HL-60 (cell line): ENCODE results near the gene UCP2.

Experiments
- CTCF ChIP-seq: IDR thresholded peaks from one replicate; pipeline ENCODE4 v1.5.1; 2011; ENCODE audit warnings: low read length, control low read depth, inconsistent platforms; ENCODE audit not compliant: insufficient read depth
- GABPA ChIP-seq: IDR thresholded peaks from 2 replicates; pipeline ENCODE4 v1.6.1; 2012; ENCODE audit warnings: low read depth
- POLR2AphosphoS5 ChIP-seq: IDR thresholded peaks from 2 replicates; pipeline ENCODE4 v1.6.1; 2012; ENCODE audit warnings: low read depth
- REST ChIP-seq: IDR thresholded peaks from 2 replicates; pipeline ENCODE4 v1.6.1; 2012; ENCODE audit warnings: low read depth; ENCODE audit not compliant: insufficient replicate concordance

GRCh38 chr11:74018331-74019005 is 35.8 kb upstream of the UCP2 start:
- TF ChIP-seq CTCF = no peak
- no peak for TF ChIP-seq POLR2AphosphoS5
- no peak for TF ChIP-seq GABPA
- no peak for TF ChIP-seq REST
